Left lobe of liver (tissue), 2 donors: ENCODE results near the gene RASSF8. TPM values are rescaled to one million over a fixed set of nuclear protein-coding genes. Genes with fewer than 3 reads are reported as not detected.

Experiments
- ATAC-seq: fragments of 200-7000 bp; cut with Tn5 transposase; one replicate; pipeline ENCODE4 v1.9.1; 2020; ENCODE audit warnings: mild to moderate bottlenecking, moderate library complexity
- DNase-seq: peaks from one replicate; pipeline ENCODE4 v3.0.0-alpha.2; 2020; ENCODE audit warnings: low spot score
- total RNA-seq: library from RNA; stranded (reverse); gene quantifications from one replicate; pipeline ENCODE4 v1.2.1, GENCODE V29; 2021
- donor health status: DM: no; HTN: no; CAD: no; lungs with moderate emphysema.
- donor health status: DM: no; HTN: yes; CAD: no.

RASSF8 gene
- total RNA-seq, 1 donor from 2014 or later: 9.0 TPM

GRCh38 chr12:26122681-26123481 lies 164.4 kb downstream of the RASSF8 start:
- peak; percentile 23 for ATAC-seq

GRCh38 chr12:26123482-26123980 lies 165.0 kb downstream of the RASSF8 start:
- ATAC-seq (no peak), DNase-seq (no peak)

More at GRCh38 chr12:26122681-26123481, 164.4 kb downstream of the RASSF8 start:
- DNase-seq: peak; percentile 52

GRCh38 chr12:26124446-26125399 lies 166.2 kb downstream of the RASSF8 start, which contains the start of gene BHLHE41:
BHLHE41 (minus strand) TSS chr12:26125037; CDS start chr12:26124779, 258 bp downstream.
- DNase-seq (peak; percentile 66), ATAC-seq (peak; percentile 50)

GRCh38 chr12:26125400-26126339 lies 167.2 kb downstream of the RASSF8 start:
- ATAC-seq (peak; percentile 83), DNase-seq (peak; percentile 73)

GRCh38 chr12:26126340-26127284 lies 168.1 kb downstream of the RASSF8 start:
- ATAC-seq (peak; percentile 71), DNase-seq (peak; percentile 76)

- DNase-seq (no peak), ATAC-seq (no peak)
Observed at GRCh38 chr12:26127404-26127803, 168.9 kb downstream of the RASSF8 start.

GRCh38 chr12:26128168-26128567 lies 169.7 kb downstream of the RASSF8 start:
- DNase-seq: no peak
- ATAC-seq: no peak

Other genes starting within 250 kb of the RASSF8 start
- 1.9 TPM for gene BHLHE41, start 166.4 kb downstream of the RASSF8 start, total RNA-seq
- 0.58 TPM for gene SSPN, start 236.9 kb downstream of the RASSF8 start, total RNA-seq